ENCODE data around the gene DYNLT4.

GRCh38 chr1:44801491-44802305, 5.5 kb downstream of the DYNLT4 start:
- TF ChIP-seq POLR2AphosphoS5 (IDR thresholded peaks at IDR 0.05; ENCODE audit: low read depth, low read length) (no peak), TCF7L2 (IDR thresholded peaks at IDR 0.05; ENCODE audit: low read depth, low read length) (no peak), SIN3A (IDR thresholded peaks at IDR 0.05; ENCODE audit: borderline replicate concordance, insufficient read depth, low read depth, low read length) (no peak)
- TF ChIP-seq, protein P1, sequence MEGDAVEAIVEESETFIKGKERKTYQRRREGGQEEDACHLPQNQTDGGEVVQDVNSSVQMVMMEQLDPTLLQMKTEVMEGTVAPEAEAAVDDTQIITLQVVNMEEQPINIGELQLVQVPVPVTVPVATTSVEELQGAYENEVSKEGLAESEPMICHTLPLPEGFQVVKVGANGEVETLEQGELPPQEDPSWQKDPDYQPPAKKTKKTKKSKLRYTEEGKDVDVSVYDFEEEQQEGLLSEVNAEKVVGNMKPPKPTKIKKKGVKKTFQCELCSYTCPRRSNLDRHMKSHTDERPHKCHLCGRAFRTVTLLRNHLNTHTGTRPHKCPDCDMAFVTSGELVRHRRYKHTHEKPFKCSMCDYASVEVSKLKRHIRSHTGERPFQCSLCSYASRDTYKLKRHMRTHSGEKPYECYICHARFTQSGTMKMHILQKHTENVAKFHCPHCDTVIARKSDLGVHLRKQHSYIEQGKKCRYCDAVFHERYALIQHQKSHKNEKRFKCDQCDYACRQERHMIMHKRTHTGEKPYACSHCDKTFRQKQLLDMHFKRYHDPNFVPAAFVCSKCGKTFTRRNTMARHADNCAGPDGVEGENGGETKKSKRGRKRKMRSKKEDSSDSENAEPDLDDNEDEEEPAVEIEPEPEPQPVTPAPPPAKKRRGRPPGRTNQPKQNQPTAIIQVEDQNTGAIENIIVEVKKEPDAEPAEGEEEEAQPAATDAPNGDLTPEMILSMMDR (IDR thresholded peaks at IDR 0.05) = no peak
- TF ChIP-seq, protein P2, sequence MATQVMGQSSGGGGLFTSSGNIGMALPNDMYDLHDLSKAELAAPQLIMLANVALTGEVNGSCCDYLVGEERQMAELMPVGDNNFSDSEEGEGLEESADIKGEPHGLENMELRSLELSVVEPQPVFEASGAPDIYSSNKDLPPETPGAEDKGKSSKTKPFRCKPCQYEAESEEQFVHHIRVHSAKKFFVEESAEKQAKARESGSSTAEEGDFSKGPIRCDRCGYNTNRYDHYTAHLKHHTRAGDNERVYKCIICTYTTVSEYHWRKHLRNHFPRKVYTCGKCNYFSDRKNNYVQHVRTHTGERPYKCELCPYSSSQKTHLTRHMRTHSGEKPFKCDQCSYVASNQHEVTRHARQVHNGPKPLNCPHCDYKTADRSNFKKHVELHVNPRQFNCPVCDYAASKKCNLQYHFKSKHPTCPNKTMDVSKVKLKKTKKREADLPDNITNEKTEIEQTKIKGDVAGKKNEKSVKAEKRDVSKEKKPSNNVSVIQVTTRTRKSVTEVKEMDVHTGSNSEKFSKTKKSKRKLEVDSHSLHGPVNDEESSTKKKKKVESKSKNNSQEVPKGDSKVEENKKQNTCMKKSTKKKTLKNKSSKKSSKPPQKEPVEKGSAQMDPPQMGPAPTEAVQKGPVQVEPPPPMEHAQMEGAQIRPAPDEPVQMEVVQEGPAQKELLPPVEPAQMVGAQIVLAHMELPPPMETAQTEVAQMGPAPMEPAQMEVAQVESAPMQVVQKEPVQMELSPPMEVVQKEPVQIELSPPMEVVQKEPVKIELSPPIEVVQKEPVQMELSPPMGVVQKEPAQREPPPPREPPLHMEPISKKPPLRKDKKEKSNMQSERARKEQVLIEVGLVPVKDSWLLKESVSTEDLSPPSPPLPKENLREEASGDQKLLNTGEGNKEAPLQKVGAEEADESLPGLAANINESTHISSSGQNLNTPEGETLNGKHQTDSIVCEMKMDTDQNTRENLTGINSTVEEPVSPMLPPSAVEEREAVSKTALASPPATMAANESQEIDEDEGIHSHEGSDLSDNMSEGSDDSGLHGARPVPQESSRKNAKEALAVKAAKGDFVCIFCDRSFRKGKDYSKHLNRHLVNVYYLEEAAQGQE (IDR thresholded peaks at IDR 0.05; ENCODE audit: insufficient read depth in 1 of 2, low read depth in 2 of 2, low read length in 1 of 2) = no peak
